Activated CD4-positive, alpha-beta memory T cell treated with anti-CD3 and anti-CD28 coated beads for 36 hours (primary cell): ENCODE data around the gene FANCG. TPM values are rescaled to one million over a fixed set of nuclear protein-coding genes. Genes with fewer than 3 reads are reported as not detected.

Experiments used
- total RNA-seq, 2 experiments: library from RNA; stranded (reverse); gene quantifications; one replicate each; pipeline ENCODE4 v1.2.3, GENCODE V29; 2021

The FANCG gene
- total RNA-seq, 2 experiments from 2014 or later: 103 to 107 TPM

Other genes with a start within 250 kb of the FANCG start
- gene PHF24, start 121.7 kb downstream of the FANCG start, total RNA-seq: under 1 TPM in 1 of 2 experiments, not detected in 1; 0.12 TPM
- gene DNAJB5, start 90.2 kb downstream of the FANCG start, total RNA-seq: 10 to 100 TPM; 11.5 to 12.0 TPM
- gene VCP, start 7.3 kb downstream of the FANCG start, total RNA-seq: 100 to 1,000 TPM; 283 to 292 TPM
- gene PIGO, start 16.6 kb upstream of the FANCG start, total RNA-seq: 10 to 100 TPM; 19.3 to 20.9 TPM
- gene STOML2, start 23.2 kb upstream of the FANCG start, total RNA-seq: 100 to 1,000 TPM; 162 TPM
- 1 to 10 TPM; 9.1 to 9.6 TPM for gene ATOSB, start 35.9 kb upstream of the FANCG start, total RNA-seq
- 1 to 10 TPM; 3.6 to 4.6 TPM for gene UNC13B, start 82.1 kb upstream of the FANCG start, total RNA-seq